Retinal pigment epithelial cell (primary cell): ENCODE results near the gene ERC2.

ENCODE experiments used
- DNase-seq: peaks from one replicate; pipeline ENCODE4 v3.0.0-alpha.2; 2010; ENCODE audit warnings: low read depth
- H3K4me3 ChIP-seq: 2 replicates; pipeline ENCODE4 v1.5.1; 2011; ENCODE audit warnings: mild to moderate bottlenecking, low read length, control low read depth, moderate library complexity
- CTCF ChIP-seq: conservative IDR thresholded peaks from 2 replicates; pipeline ENCODE4 v1.5.1; 2011; ENCODE audit warnings: low read depth, low read length, control low read depth, inconsistent platforms

ERC2 gene

DNA sequence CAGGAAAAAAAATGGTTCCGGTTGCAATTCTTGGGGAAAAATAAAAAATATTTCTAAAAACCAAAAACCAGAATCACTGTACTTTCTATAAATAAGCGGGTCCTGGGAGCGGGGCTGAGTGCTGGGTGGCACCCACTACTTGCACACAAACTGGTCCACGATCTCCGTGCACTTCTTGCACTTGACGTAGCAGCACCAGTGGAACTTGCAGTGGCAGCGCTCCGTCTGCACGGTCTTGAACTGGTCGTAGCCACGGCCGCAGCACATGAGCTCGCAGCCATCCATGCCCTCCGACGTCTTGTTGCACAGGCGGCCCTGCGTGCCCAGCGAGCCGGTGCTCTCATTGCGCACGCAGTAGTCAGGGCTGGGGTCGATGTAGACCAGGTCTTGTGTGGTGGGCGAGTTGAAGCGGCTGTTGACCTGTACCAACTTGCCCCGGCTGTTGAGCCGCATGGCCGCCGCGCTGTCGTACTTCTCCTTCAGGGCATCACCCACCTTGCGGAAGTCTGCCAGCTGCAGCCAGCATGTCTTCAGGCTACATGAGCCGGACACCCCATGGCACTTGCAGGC, 998.2 kb downstream of the ERC2 start:
- TF ChIP-seq CTCF: no peak
- H3K4me3 ChIP-seq: no peak overlapping the region
- no peak for DNase-seq

GRCh38 chr3:55468251-55468650, 1000.0 kb downstream of the ERC2 start:
- no peak for DNase-seq
- TF ChIP-seq CTCF: no peak
- H3K4me3 ChIP-seq: no peak overlapping the region

GRCh38 chr3:55467099-55467498, 1001.2 kb downstream of the ERC2 start:
- no peak for TF ChIP-seq CTCF
- DNase-seq: no peak
- H3K4me3 ChIP-seq: no peak overlapping the region

GRCh38 chr3:55466526-55466925, 1001.7 kb downstream of the ERC2 start:
- no peak for TF ChIP-seq CTCF

DNA sequence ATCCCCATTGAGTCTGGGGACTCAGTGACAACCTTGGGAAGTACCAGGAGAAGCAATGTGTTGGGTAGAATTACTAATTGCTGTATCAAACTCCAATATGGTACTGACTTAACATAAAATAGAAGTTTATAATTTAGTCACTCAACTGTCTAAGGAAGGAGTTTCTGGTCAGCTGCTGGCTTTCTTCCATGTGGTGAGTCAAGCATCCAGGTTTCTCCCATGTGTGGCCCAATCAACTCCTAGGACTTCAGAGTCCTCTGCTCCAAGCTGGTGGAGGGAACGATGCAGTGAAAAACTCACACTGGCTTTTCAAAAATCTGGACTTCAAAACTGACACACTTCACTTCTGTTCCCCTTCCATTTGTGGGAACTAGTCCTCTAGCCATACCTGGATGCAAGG, 1006.4 kb downstream of the ERC2 start:
- H3K4me3 ChIP-seq: no peak overlapping the region
- DNase-seq: no peak
- no peak for TF ChIP-seq CTCF

More at GRCh38 chr3:55466526-55466925, 1001.7 kb downstream of the ERC2 start:
- no peak for DNase-seq
- H3K4me3 ChIP-seq: no peak overlapping the region

GRCh38 chr3:55459838-55460237, 1008.4 kb downstream of the ERC2 start:
- H3K4me3 ChIP-seq: no peak overlapping the region
- DNase-seq: no peak
- TF ChIP-seq CTCF: no peak
